BJ (cell line): Measurements from ENCODE around the gene PNLDC1. TPM values are rescaled to one million over a fixed set of nuclear protein-coding genes. Genes with fewer than 3 reads are reported as not detected.
A peak's percentile ranks its signal among the peaks of the same experiment; 100 is the strongest.
"Not testable (repeated sequence)": the region's sequence is repeated elsewhere in the genome, so short reads cannot be mapped to it uniquely, and the experiment has no call there.

Experiments used
- CTCF ChIA-PET: fragments of 350-600 bp; formaldehyde crosslinking; extraction: SDS; loops from one replicate; lab custom pipeline; 2021; ENCODE audit warnings: antibody characterized with exemption, inconsistent platforms; lab: Yijun Ruan, JAX
- POLR2A ChIA-PET: fragments of 300-600 bp; sonication (Branson Sonifier 250); formaldehyde crosslinking; extraction: SDS; loops from one replicate; lab custom pipeline; 2021; ENCODE audit warnings: antibody characterized with exemption; lab: Charles Lee
- DNase-seq: peaks from one replicate; pipeline ENCODE4 v3.0.0-alpha.2; 2011; ENCODE audit warnings: low read depth
- H3K27me3 ChIP-seq: 2 replicates; pipeline ENCODE4 v1.6.0; 2011; ENCODE audit warnings: low read length; ENCODE audit not compliant: control insufficient read depth, insufficient read depth
- H3K36me3 ChIP-seq: 2 replicates; pipeline ENCODE4 v1.5.1; 2011; ENCODE audit warnings: low read length; ENCODE audit not compliant: control insufficient read depth, insufficient read depth
- H3K4me3 ChIP-seq: 2 replicates; pipeline ENCODE4 v1.5.1; 2011; ENCODE audit warnings: low read depth, mild to moderate bottlenecking, control low read depth, low read length
- polyA plus RNA-seq: library from polyadenylated mRNA; depleted of rRNA; stranded (reverse); fragments of >200 nt; gene quantifications from 2 replicates; pipeline ENCODE4 v1.2.3, GENCODE V29; 2011
- TF ChIP-seq, protein P1 (sequence below): IDR thresholded peaks from 2 replicates; pipeline ENCODE4 v1.5.1; 2011; ENCODE audit warnings: low read depth, mild to moderate bottlenecking, control low read depth, inconsistent platforms, low read length, moderate library complexity; ENCODE audit not compliant: insufficient read depth

PNLDC1 gene
- polyA plus RNA-seq, 1 experiment: not detected

- ChIA-PET CTCF (interaction anchor here (0.7 kb wide), 1 partner anchor 10 kb away, joined by 5 read pairs; no protein-coding TSS in a partner anchor), POLR2A (no interaction called here)
- Histone ChIP-seq H3K27me3 (no peaks in the 10 kb centered on the region), H3K36me3 (no peaks in the 10 kb centered on the region), H3K4me3 (no peak overlapping the region)
- TF ChIP-seq, protein P1, sequence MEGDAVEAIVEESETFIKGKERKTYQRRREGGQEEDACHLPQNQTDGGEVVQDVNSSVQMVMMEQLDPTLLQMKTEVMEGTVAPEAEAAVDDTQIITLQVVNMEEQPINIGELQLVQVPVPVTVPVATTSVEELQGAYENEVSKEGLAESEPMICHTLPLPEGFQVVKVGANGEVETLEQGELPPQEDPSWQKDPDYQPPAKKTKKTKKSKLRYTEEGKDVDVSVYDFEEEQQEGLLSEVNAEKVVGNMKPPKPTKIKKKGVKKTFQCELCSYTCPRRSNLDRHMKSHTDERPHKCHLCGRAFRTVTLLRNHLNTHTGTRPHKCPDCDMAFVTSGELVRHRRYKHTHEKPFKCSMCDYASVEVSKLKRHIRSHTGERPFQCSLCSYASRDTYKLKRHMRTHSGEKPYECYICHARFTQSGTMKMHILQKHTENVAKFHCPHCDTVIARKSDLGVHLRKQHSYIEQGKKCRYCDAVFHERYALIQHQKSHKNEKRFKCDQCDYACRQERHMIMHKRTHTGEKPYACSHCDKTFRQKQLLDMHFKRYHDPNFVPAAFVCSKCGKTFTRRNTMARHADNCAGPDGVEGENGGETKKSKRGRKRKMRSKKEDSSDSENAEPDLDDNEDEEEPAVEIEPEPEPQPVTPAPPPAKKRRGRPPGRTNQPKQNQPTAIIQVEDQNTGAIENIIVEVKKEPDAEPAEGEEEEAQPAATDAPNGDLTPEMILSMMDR: no peak
- DNase-seq: no peak
These were observed 37.4 kb downstream of the PNLDC1 start for GRCh38 chr6:159837511-159837910.

GRCh38 chr6:159838020-159838744 lies 38.1 kb downstream of the PNLDC1 start:
- no peaks in the 10 kb centered on the region for H3K36me3 ChIP-seq
- H3K4me3 ChIP-seq: no peak overlapping the region
- ChIA-PET POLR2A (interaction anchor here (0.6 kb wide), 1 partner anchor 48 kb away, joined by 4 read pairs; no protein-coding TSS in a partner anchor), CTCF (interaction anchor here (0.7 kb wide), 1 partner anchor 11 kb away, joined by 5 read pairs; no protein-coding TSS in a partner anchor)
- DNase-seq: no peak
- no peaks in the 10 kb centered on the region for H3K27me3 ChIP-seq
- TF ChIP-seq, protein P1: no peak

GRCh38 chr6:159842035-159842434 lies 42.0 kb downstream of the PNLDC1 start:
- ChIA-PET POLR2A (no interaction called here), CTCF (no interaction called here)
- TF ChIP-seq, protein P1: peak; percentile 46
- Histone ChIP-seq H3K4me3 (no peak overlapping the region), H3K27me3 (no peaks in the 10 kb centered on the region), H3K36me3 (no peaks in the 10 kb centered on the region)
- DNase-seq: no peak

DNA sequence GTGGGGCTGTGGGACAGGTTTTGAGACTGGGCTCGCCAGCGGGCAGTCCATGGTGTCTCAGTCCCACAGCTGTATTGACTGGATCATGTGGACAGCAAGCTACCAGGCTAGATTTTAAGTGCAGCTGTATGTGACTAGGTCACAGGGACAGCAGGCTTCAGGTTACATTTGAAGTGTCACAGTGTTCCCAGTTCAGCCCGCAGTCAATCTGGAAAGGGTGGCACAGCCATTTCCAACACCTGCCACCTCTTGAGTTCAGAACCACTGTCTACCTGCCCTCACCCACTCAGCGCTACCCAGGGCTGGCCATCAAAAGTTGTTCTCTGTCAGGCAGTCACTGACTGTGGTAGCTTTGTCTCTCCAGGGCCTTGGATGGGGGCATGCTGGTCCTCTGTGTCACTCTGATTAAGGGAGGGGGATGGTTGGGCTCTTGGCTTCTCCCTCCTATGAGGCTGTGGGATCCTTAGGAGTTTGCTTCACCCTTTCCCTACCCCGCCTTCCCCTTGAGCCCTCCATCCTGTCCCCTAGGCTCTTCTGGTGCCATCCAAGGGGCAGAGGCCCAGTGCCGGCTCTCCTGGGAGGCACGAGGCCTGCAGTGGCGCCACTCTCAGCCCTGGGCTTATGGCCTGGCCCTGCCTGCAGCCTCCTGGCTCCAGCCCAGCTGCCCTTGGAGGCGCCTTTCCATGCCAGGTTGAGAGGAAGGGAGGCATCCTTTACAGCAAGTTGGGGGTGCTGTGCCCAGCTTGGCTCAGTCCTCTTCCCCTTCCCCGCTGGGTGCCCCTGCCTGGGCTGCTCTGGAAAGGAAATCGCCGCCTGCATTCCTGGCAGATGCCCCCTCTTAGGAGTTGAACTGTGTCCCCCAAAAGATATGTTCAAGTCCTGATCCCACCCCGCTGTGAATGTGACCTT lies 44.9 kb downstream of the PNLDC1 start:
- no peak overlapping the region for H3K4me3 ChIP-seq
- H3K36me3 ChIP-seq: no peaks in the 10 kb centered on the region
- POLR2A ChIA-PET: no interaction called here
- CTCF ChIA-PET: interaction anchor here (1.3 kb wide), 1 partner anchor 10 kb away, joined by 4 read pairs; no protein-coding TSS in a partner anchor
- no peak for DNase-seq
- TF ChIP-seq, protein P1: no peak
- no peaks in the 10 kb centered on the region for H3K27me3 ChIP-seq

GRCh38 chr6:159848552-159848951 lies 48.5 kb downstream of the PNLDC1 start:
- H3K36me3 ChIP-seq, H3K27me3 ChIP-seq, CTCF ChIA-PET, POLR2A ChIA-PET, DNase-seq, H3K4me3 ChIP-seq: not testable (repeated sequence)

DNA sequence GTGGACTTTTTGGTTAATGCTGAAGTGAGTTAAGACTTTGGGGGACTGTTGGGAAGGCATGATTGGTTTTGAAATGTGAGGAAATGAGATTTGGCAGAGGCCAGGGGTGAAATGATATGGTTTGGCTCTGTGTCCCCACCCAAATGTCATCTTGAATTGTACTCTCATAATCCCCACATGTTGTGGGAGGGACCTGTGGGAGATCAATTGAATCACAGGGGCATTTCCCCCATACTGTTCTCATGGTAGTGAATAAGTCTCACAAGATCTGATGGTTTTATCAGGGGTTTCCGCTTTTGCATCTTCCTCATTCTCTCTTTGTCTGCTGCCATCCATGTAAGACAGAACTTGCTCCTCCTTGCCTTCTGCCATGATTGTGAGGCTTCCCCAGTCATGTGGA lies 49.8 kb downstream of the PNLDC1 start:
- CTCF ChIA-PET: not testable (repeated sequence)

More for the DNA sequence above, 49.8 kb downstream of the PNLDC1 start:
- H3K36me3 ChIP-seq, DNase-seq, POLR2A ChIA-PET, H3K4me3 ChIP-seq, H3K27me3 ChIP-seq: not testable (repeated sequence)
